Chondrocyte (in vitro differentiated cells): Measurements from ENCODE around the gene NFIX. TPM values are rescaled to one million over a fixed set of nuclear protein-coding genes. Genes with fewer than 3 reads are reported as not detected.

Experiments used
- DNase-seq: peaks from one replicate; pipeline ENCODE4 v3.0.0; 2021; ENCODE audit warnings: mixed read lengths, low spot score
- H3K27ac Mint-ChIP-seq: one replicate; pipeline ENCODE4 v1.8.0; 2021; ENCODE audit warnings: mild to moderate bottlenecking, moderate library complexity, mixed read lengths; ENCODE audit not compliant: unreplicated experiment
- H3K27me3 Mint-ChIP-seq: 2 replicates; pipeline ENCODE4 v1.8.0; 2021; ENCODE audit warnings: low read depth, mixed read lengths
- H3K36me3 Mint-ChIP-seq: 2 replicates; pipeline ENCODE4 v1.8.0; 2021; ENCODE audit warnings: low read depth, mixed read lengths
- H3K4me1 Mint-ChIP-seq: 2 replicates; pipeline ENCODE4 v1.8.0; 2021; ENCODE audit warnings: low read depth, mild to moderate bottlenecking, mixed read lengths
- H3K4me3 Mint-ChIP-seq: one replicate; pipeline ENCODE4 v1.8.0; 2021; ENCODE audit warnings: mild to moderate bottlenecking, moderate library complexity, mixed read lengths; ENCODE audit not compliant: unreplicated experiment
- H3K9me3 Mint-ChIP-seq: 2 replicates; pipeline ENCODE4 v1.8.0; 2021; ENCODE audit warnings: low read depth, mixed read lengths
- total RNA-seq: library from RNA; stranded (reverse); gene quantifications from 3 replicates; pipeline ENCODE4 v1.2.1, GENCODE V29; 2021
- TF ChIP-seq, protein P1 (sequence below): fragments of 200-600 bp; sonication (generic); IDR thresholded peaks from 2 replicates; pipeline ENCODE4 v1.5.0; 2021; ENCODE audit warnings: antibody characterized with exemption, mild to moderate bottlenecking, moderate library complexity

Gene NFIX
- total RNA-seq, 1 donor from 2014 or later = 98.9 TPM

GRCh38 chr19:13004273-13004672 is 9.0 kb downstream of the NFIX start:
- Mint-ChIP-seq H3K4me3 (no peak overlapping the region), H3K9me3 (no peaks in the 10 kb centered on the region), H3K27ac (no peak overlapping the region), H3K27me3 (peaks cover 3% of the 10 kb centered on the region), H3K36me3 (peaks cover 15% of the 10 kb centered on the region), H3K4me1 (no peaks in the 10 kb centered on the region)
- TF ChIP-seq, protein P1, sequence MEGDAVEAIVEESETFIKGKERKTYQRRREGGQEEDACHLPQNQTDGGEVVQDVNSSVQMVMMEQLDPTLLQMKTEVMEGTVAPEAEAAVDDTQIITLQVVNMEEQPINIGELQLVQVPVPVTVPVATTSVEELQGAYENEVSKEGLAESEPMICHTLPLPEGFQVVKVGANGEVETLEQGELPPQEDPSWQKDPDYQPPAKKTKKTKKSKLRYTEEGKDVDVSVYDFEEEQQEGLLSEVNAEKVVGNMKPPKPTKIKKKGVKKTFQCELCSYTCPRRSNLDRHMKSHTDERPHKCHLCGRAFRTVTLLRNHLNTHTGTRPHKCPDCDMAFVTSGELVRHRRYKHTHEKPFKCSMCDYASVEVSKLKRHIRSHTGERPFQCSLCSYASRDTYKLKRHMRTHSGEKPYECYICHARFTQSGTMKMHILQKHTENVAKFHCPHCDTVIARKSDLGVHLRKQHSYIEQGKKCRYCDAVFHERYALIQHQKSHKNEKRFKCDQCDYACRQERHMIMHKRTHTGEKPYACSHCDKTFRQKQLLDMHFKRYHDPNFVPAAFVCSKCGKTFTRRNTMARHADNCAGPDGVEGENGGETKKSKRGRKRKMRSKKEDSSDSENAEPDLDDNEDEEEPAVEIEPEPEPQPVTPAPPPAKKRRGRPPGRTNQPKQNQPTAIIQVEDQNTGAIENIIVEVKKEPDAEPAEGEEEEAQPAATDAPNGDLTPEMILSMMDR = no peak
- DNase-seq = no peak

DNA sequence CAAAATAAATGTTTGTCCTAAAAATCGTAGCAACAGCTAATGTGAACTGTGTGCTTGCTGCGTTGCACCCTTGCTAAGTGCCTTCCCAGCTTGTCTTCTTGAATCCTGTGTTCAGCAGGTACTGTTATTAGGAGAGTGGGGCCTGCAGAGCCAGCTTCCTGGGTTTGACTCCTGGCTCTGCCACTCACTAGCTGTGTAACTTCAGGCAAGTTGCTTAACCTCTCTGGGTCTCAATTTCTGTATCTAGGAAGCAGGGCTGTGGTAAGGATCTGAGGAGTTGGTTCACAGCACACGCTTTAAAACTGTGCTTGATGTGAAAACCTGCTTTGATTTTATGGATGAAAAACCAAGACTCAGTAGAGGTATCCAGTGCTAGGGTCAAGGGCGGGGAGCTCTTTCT is 10.0 kb downstream of the NFIX start:
- Mint-ChIP-seq H3K4me1 (peaks cover 8% of the 10 kb centered on the region), H3K27ac (no peak overlapping the region), H3K36me3 (peaks cover 12% of the 10 kb centered on the region), H3K27me3 (peaks cover 3% of the 10 kb centered on the region), H3K9me3 (no peaks in the 10 kb centered on the region), H3K4me3 (no peak overlapping the region)
- TF ChIP-seq, protein P1 = no peak
- DNase-seq = no peak

- DNase-seq = no peak
- H3K4me1 Mint-ChIP-seq = peaks cover 12% of the 10 kb centered on the region
- no peaks in the 10 kb centered on the region for H3K9me3 Mint-ChIP-seq
- H3K36me3 Mint-ChIP-seq = peaks cover 15% of the 10 kb centered on the region
- TF ChIP-seq, protein P1 = no peak
- no peak overlapping the region for H3K27ac Mint-ChIP-seq
- peaks cover 3% of the 10 kb centered on the region for H3K27me3 Mint-ChIP-seq
- H3K4me3 Mint-ChIP-seq = no peak overlapping the region
Measured at GRCh38 chr19:13005861-13006370, 10.6 kb downstream of the NFIX start.

DNA sequence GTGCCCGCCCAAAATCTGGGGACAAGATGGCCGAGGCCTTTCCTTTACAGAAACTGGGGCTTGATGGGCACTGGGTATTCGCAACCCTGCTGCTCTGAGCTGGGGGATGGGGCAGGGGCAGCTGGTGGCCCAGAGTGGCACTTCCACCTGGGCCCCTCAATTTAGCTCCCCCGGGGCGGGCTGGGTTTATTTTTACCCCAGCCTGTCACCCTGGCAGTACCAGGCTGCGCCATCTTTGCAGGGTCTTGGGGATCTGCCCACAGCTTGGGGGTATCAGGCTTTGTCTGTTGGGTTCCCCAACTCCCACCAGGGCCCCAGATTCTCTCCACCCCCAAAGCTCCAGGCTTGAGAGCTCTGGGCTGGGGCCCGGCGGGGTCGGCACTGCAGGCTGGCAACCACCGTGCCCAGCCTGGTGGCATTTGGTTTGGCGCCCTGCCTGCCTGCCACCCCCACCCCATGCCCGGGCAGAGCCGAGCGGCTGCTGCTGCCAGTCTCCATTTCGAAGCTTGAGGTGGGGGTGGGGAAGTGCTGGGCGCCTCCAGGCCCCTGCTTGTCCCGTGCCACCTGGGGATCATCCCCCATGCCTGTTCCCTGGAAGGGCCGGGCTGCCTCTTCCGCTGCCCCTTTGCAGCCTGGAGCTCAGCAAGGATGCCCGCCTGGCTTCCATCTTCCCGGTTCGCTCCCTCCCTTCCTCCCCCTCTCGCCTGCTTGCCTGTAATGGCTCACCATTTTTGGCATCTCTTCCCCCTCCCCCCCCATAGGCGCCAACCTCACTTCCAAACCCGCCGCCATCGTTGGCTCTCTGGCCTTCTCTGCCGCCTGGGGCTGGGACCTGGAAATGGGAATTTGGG is 11.4 kb downstream of the NFIX start:
- no peak for DNase-seq
- Mint-ChIP-seq H3K27me3 (peaks cover 5% of the 10 kb centered on the region), H3K27ac (no peak overlapping the region), H3K36me3 (peaks cover 15% of the 10 kb centered on the region), H3K4me3 (no peak overlapping the region), H3K9me3 (no peaks in the 10 kb centered on the region), H3K4me1 (peaks cover 15% of the 10 kb centered on the region)
- TF ChIP-seq, protein P1 = no peak

DNA sequence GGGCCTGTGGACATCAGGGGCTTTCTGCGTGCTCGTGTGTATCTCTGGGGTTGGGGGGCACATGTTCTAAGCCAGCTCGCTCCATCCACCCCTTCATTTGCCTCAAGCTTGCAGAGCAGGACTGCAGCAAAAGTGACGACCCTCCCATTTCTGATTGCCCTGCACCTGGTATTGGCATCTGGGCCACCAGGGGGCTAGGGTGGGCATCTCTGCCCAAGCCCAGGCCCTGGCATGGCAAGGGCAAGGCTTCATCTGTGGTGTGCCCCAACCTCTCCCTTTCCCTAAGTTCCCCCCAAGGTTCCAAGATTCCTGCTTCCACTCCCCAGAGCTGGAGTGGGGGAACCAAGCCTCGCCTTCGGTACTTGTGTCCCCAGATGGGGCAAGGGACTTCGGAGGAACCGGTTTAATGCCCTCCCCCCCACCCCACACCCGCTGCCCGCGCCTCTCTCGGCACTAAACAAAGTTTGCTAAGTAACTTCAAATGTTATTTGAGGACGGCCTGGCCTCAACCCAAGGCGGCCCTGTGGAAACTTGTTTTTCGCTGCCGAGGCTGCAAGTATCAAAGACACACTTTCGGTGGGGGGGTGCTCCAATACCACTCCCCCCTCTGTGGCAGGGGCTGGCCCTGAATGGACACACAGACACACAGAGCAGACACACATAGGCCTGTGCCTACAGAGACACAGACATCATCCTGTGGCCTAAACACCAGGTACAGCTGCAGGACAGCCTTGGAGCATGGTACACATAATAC is 12.2 kb downstream of the NFIX start:
- DNase-seq = no peak
- Mint-ChIP-seq H3K36me3 (peaks cover 15% of the 10 kb centered on the region), H3K4me3 (no peak overlapping the region), H3K27me3 (peaks cover 9% of the 10 kb centered on the region), H3K4me1 (peaks cover 20% of the 10 kb centered on the region), H3K9me3 (no peaks in the 10 kb centered on the region), H3K27ac (no peak overlapping the region)
- TF ChIP-seq, protein P1 = peak; percentile 27
